Effector memory CD4-positive, alpha-beta T cell (primary cell): Measurements from ENCODE around the gene CD83.

ENCODE experiments used
- DNase-seq, 3 donors: peaks; one replicate each; pipeline ENCODE4 v3.0.0-alpha.2; 2020
- H3K27ac ChIP-seq: 2 replicates; pipeline ENCODE4 v1.7.0; 2013; ENCODE audit warnings: mild to moderate bottlenecking, low read length, moderate library complexity; ENCODE audit not compliant: insufficient read depth, poor library complexity, severe bottlenecking
- H3K27me3 ChIP-seq: replicated peaks from 2 replicates; pipeline ENCODE4 v1.7.0; 2013; ENCODE audit warnings: mild to moderate bottlenecking, low read length; ENCODE audit not compliant: insufficient read depth, control insufficient read depth, poor library complexity, severe bottlenecking
- H3K36me3 ChIP-seq: 2 replicates; pipeline ENCODE4 v1.7.0; 2013; ENCODE audit warnings: mild to moderate bottlenecking, low read length, moderate library complexity; ENCODE audit not compliant: control insufficient read depth, insufficient read depth
- H3K4me1 ChIP-seq: 2 replicates; pipeline ENCODE4 v1.7.0; 2013; ENCODE audit warnings: low read length, mild to moderate bottlenecking; ENCODE audit not compliant: control insufficient read depth, insufficient read depth, poor library complexity, severe bottlenecking
- H3K4me3 ChIP-seq: 2 replicates; pipeline ENCODE4 v1.7.0; 2013; ENCODE audit warnings: low read length, low read depth, mild to moderate bottlenecking; ENCODE audit not compliant: insufficient read depth, poor library complexity, severe bottlenecking
- H3K9me3 ChIP-seq: 2 replicates; pipeline ENCODE4 v1.7.0; 2013; ENCODE audit warnings: mild to moderate bottlenecking, low read length, moderate library complexity; ENCODE audit not compliant: control insufficient read depth

CD83 gene

DNA sequence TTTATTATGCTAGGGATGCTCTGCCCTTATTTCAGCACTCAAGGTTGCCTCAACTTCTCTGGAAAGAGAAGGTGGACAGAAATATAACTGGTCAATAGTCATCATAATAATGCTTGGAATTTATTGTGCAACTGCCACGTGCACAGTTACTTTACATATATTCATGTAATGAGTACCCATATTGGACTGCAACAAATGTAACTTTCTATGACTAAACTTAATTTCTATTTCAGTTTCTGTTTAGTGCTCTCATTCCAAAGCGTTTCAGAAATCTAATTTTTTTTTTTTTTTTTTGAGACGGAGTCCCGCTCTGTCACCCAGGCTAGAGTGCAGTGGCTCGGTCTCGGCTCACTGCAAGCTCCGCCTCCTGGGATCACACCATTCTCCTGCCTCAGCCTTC, 28.3 kb upstream of the CD83 start:
- Histone ChIP-seq H3K36me3 (no peaks in the 10 kb centered on the region), H3K27ac (no peak overlapping the region), H3K9me3 (no peaks in the 10 kb centered on the region), H3K4me1 (no peaks in the 10 kb centered on the region), H3K4me3 (no peak overlapping the region), H3K27me3 (no peaks in the 10 kb centered on the region)
- DNase-seq: no peak

DNA sequence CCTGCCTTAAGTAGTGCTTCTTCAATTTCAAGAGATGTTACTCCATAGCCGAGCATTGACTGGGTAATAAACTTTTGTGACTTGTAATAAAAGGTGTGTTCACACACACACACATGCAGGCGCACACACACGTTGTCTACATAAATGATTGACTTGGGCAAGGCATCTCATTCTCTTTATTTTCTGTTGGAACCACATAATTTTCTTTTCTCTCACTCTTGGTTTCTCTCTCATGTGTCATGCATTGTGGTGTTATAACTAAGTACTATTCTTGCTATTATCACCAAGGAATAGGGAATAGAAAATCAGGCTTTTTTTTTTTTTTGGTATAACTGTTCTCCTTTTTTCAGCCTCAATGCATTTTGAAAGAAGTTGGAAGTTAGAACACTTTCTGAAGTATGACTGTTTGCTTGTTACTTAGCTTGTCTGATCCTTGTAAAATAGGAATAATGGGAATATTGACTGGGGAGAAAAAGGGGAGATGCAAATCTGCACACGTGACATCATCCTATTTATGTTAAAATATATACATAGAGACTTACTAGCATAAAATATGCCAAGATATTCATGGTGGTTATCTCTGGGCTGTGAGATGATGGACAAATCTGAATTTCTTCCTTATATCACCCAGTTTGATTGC, 26.1 kb upstream of the CD83 start:
- no peaks in the 10 kb centered on the region for H3K27me3 ChIP-seq
- H3K9me3 ChIP-seq: no peaks in the 10 kb centered on the region
- no peak overlapping the region for H3K4me3 ChIP-seq
- H3K27ac ChIP-seq: no peak overlapping the region
- H3K4me1 ChIP-seq: no peaks in the 10 kb centered on the region
- no peak for DNase-seq
- no peaks in the 10 kb centered on the region for H3K36me3 ChIP-seq

DNA sequence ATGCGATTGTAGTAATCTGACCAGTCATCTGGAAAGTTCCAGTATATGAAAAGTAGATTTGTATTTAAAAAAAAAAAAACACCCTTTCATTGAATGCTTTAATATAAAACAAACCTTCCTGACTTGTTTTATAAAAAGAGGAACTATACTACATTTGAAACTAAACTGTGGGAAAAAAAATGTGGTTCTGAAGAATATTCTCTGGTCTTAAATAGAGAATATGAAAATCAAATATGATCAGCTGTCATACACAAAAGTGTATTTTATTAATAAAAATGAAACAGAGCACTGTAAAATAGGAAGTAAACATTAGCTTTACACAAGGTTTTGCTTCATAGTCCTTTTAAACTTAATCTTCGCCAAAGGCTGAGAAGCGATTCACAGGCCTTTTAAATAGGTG, 25.3 kb upstream of the CD83 start:
- Histone ChIP-seq H3K36me3 (no peaks in the 10 kb centered on the region), H3K4me3 (no peak overlapping the region), H3K9me3 (no peaks in the 10 kb centered on the region), H3K4me1 (no peaks in the 10 kb centered on the region), H3K27ac (no peak overlapping the region), H3K27me3 (no peaks in the 10 kb centered on the region)
- DNase-seq: no peak

DNA sequence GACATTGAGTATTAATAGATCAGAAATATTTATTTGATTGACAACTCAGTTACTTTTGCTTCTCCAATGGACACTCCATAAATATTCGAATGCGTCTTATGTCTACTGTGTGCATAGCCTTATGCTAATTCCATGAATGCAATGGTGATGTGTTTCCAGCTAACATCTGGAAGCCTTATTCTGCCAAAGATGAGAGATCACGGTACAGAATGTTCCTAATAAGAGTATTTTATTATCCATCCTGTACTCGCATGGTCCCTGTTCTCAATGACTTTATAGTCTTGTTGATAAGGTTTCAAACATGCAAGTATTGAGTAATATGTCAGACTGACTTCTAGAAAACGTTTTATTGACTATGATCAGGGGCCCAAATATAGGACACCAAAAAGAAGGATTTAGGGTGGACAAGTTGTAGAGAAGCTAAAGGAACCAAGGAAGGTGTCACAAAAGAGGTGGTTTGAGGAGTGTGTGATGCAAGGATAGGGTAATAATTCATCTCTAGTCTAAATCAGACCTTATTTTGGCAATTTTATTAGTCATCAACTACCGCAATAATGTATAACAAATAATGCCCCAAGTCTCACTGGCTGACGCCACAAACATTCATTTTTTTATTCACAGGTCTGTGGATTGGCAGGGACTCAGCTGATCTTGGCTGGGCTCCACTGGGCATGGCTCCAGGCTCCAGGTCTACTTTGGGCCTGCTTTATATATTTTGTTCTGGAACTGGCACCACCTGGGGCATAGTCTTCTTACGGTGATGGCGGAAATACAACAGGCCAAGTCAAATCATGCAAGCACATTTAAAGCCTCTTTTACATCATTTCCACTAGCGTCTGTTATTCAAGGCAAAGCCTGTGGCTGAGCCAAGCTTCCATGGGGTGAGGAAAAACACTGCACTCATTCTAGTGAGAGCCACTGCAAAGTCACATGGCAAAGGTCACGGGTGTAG, 24.5 kb upstream of the CD83 start:
- no peak for DNase-seq
- H3K27ac ChIP-seq: no peak overlapping the region
- no peaks in the 10 kb centered on the region for H3K4me1 ChIP-seq
- H3K4me3 ChIP-seq: no peak overlapping the region
- H3K36me3 ChIP-seq: no peaks in the 10 kb centered on the region
- H3K27me3 ChIP-seq: no peaks in the 10 kb centered on the region
- H3K9me3 ChIP-seq: no peaks in the 10 kb centered on the region

DNA sequence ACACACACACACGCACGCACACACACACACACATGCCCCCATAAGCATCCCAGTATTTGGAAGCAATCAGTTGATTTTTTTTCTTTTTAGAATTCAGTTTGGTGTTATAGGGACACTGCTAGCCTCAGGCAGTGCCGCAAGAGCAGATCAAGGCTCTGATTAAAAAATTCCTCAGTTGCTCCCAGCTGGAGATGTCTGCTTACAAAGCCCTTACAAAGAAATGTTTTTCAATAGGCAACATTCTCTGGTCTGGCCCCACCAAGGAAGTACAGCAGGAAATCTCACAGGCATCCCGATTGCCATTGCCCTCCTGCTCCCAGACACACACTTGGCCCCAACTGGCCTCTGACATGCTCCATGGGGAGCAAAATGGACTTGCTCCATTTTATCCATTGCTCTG, 22.9 kb upstream of the CD83 start:
- Histone ChIP-seq H3K4me3 (no peak overlapping the region), H3K27ac (no peak overlapping the region), H3K27me3 (no peaks in the 10 kb centered on the region), H3K4me1 (no peaks in the 10 kb centered on the region), H3K36me3 (no peaks in the 10 kb centered on the region), H3K9me3 (no peaks in the 10 kb centered on the region)
- DNase-seq: no peak

DNA sequence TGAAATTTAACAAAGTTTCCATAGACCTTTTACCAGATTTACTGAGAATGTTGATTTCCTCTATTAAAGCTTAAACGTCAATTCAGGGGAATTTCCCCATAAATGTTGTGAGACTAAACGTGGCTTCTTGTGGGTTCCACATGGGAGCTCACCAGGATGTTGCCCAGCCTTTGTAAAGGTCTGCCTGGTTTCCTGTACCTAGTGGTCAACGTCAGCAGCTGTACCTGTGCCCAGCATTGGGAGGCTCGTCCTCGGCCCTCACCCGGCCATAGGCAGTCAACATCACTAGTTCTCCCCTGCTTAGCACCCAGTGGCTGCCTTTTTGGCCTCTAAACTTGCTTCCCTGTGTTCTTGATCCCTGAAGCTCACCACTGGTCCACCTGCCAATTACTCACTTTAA, 22.1 kb upstream of the CD83 start:
- Histone ChIP-seq H3K27me3 (no peaks in the 10 kb centered on the region), H3K27ac (no peak overlapping the region), H3K36me3 (no peaks in the 10 kb centered on the region), H3K4me3 (no peak overlapping the region), H3K9me3 (no peaks in the 10 kb centered on the region), H3K4me1 (no peaks in the 10 kb centered on the region)
- no peak for DNase-seq

DNA sequence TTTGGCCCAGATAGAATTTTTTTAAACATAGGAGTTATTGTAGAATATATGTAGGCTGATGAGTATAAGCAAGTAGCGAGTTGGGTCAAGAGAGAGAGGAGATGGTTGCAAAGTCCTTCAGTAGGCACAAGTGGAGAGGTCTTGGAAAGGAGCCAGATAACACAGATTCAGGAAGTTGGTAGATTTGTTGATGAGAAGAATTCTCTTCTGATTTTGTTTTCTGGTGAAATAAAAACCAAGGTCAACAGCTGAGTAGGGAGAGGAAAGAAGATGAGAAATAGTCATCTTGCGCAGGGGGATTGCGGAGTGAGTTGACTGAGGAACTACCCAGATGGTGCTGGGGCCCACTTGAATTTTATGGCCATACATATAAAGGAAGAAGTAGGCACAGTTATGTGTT, 17.4 kb upstream of the CD83 start:
- H3K27me3 ChIP-seq: no peaks in the 10 kb centered on the region
- no peak for DNase-seq
- no peaks in the 10 kb centered on the region for H3K36me3 ChIP-seq
- H3K9me3 ChIP-seq: no peaks in the 10 kb centered on the region
- no peak overlapping the region for H3K4me3 ChIP-seq
- no peak overlapping the region for H3K27ac ChIP-seq
- H3K4me1 ChIP-seq: no peaks in the 10 kb centered on the region

DNA sequence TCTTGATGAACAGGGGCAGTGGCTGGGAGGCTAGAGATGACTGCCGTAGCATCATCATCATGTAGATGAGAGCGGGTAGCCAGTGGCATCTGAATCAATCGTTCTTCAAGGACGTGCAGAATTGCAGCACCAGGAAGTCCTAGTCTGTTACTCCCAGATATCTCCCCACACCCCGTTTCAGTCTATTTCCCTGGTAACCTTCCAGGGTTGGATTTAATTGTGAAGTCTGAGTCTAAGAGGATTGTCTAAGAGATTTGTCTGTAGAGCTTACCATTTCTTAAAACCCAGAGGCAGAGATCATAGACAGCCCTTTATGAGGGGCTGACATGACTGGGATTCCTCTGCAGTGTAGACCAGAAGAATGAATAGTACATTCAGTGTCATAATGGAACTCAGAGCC, 16.6 kb upstream of the CD83 start:
- Histone ChIP-seq H3K27ac (no peak overlapping the region), H3K9me3 (no peaks in the 10 kb centered on the region), H3K27me3 (no peaks in the 10 kb centered on the region), H3K36me3 (no peaks in the 10 kb centered on the region), H3K4me3 (no peak overlapping the region), H3K4me1 (no peaks in the 10 kb centered on the region)
- no peak for DNase-seq

DNA sequence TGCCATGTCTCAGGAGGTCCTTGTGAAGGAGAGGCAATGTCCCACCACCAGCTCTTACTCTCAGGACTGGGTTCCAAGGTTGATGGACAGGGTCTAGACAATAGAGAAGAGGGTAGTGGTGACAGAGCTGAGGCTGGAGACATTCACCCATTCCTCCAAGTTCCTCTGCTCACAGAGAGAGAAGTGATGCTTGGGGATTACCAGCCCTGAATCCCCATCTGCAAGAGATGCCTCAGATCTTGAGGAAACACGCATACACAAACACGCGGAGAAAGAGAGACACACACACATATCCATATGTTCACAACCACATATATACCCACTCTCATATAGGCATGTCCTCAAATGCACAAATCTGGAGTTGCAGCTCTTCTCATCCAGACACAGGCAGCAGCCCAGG, 15.2 kb upstream of the CD83 start:
- H3K9me3 ChIP-seq: no peaks in the 10 kb centered on the region
- no peak overlapping the region for H3K4me3 ChIP-seq
- no peaks in the 10 kb centered on the region for H3K27me3 ChIP-seq
- no peaks in the 10 kb centered on the region for H3K36me3 ChIP-seq
- H3K27ac ChIP-seq: no peak overlapping the region
- H3K4me1 ChIP-seq: no peaks in the 10 kb centered on the region
- DNase-seq: no peak

DNA sequence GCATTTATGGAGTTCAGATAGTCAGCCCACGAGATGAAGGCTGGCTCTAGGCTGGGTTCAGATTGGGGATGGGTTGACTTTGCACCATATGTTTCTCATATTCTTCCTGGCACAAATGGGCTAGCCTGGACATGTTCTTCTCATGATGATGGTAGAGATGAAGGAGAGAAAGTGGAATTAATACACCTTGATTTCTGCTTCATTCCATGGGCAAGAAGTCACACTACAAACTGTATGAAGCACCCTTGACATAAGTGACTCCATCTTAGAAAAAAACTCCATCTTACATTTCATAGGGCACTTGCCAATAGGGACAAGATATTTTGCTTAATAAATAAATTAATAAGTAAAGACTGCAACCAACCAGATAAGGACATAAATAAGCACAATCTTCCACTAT, 12.0 kb upstream of the CD83 start:
- no peaks in the 10 kb centered on the region for H3K36me3 ChIP-seq
- no peak overlapping the region for H3K27ac ChIP-seq
- no peak for DNase-seq
- no peaks in the 10 kb centered on the region for H3K27me3 ChIP-seq
- H3K4me1 ChIP-seq: peaks cover 10% of the 10 kb centered on the region
- no peak overlapping the region for H3K4me3 ChIP-seq
- H3K9me3 ChIP-seq: no peaks in the 10 kb centered on the region
